Spleen (tissue), 7 donors: Measurements from ENCODE around the gene FUCA1.

Source experiments
- CTCF ChIP-seq, 11 experiments: fragments of 200-600 bp in 7 of 11; fragments of 450-650 bp in 4 of 11; sonication (generic) in 4 of 11; IDR thresholded peaks in 8 of 11; conservative IDR thresholded peaks in 3 of 11; 1 replicate in 7 of 11; 2 replicates in 4 of 11; pipeline versions ENCODE4 v1.4.0 to v1.8.0; 2016 to 2021; ENCODE audit warnings: antibody characterized with exemption in 11 of 11, inconsistent platforms in 4 of 11, mild to moderate bottlenecking in 1 of 11
- POLR2A ChIP-seq, 3 donors: fragments of 450-650 bp; IDR thresholded peaks; one replicate each; pipeline ENCODE4 v1.5.1; 2017; ENCODE audit warnings: antibody characterized with exemption in 3 of 3, mild to moderate bottlenecking in 1 of 3
- donor health status: DM: no; HTN: no; CAD: no; lungs with moderate emphysema.
- donor health status: DM: no; HTN: no; CAD: no.
- donor health status: DM: no; HTN: no; CAD: no.

- TF ChIP-seq CTCF (IDR thresholded peaks at IDR 0.05 in 8 of 11, conservative IDR thresholded peaks at IDR 0.05 in 3 of 11) (peak; percentile 97 to 99 (median 98)), POLR2A (IDR thresholded peaks at IDR 0.05) (peak; percentile 3 to 46 (median 43))
These were observed at the start of gene FUCA1 for GRCh38 chr1:23867895-23868556.
